K562 (cell line): ENCODE measurements around the gene PMPCA. TPM values are rescaled to one million over a fixed set of nuclear protein-coding genes. Genes with fewer than 3 reads are reported as not detected.

Source experiments
- CEBPB ChIP-seq: fragments of 450-650 bp; IDR thresholded peaks from 2 replicates; pipeline ENCODE4 v1.6.1; 2016; ENCODE audit warnings: missing genetic modification characterization, missing compliant biosample characterization
- FUS ChIP-seq: fragments of 200-400 bp; formaldehyde crosslinking; optimal IDR thresholded peaks from 2 replicates; pipeline ENCODE3; 2017; ENCODE audit warnings: low read depth, low read length
- MAFF ChIP-seq: IDR thresholded peaks from 2 replicates; pipeline ENCODE4 v1.6.1; 2012; ENCODE audit warnings: low read length, improper control_type of control experiment
- MBD2 ChIP-seq: sonication (generic); IDR thresholded peaks from 2 replicates; pipeline ENCODE4 v1.6.1; 2016; ENCODE audit warnings: low read depth, borderline replicate concordance
- MCM2 ChIP-seq: fragments of 450-650 bp; IDR thresholded peaks from 2 replicates; pipeline ENCODE4 v1.6.1; 2017; ENCODE audit warnings: low read depth, mild to moderate bottlenecking
- MCM3 ChIP-seq: fragments of 450-650 bp; IDR thresholded peaks from 2 replicates; pipeline ENCODE4 v1.6.1; 2016
- MEF2A ChIP-seq: IDR thresholded peaks from 2 replicates; pipeline ENCODE4 v1.6.1; 2011; ENCODE audit warnings: low read depth, mild to moderate bottlenecking, low read length, moderate library complexity; ENCODE audit not compliant: control insufficient read depth
- MXD1 ChIP-seq: fragments of 250-450 bp; sonication (Bioruptor Pico); IDR thresholded peaks from 2 replicates; pipeline ENCODE4 v1.8.0; 2021; ENCODE audit warnings: borderline replicate concordance, mild to moderate bottlenecking, moderate library complexity; ENCODE audit not compliant: poor library complexity, severe bottlenecking
- POLR2H ChIP-seq: IDR thresholded peaks from 2 replicates; pipeline ENCODE4 v1.6.1; 2016; ENCODE audit warnings: missing genetic modification characterization, low read depth, mild to moderate bottlenecking, control low read depth, missing compliant biosample characterization, moderate library complexity
- SMARCB1 ChIP-seq: IDR thresholded peaks from 2 replicates; pipeline ENCODE4 v1.6.1; 2011; ENCODE audit warnings: improper control_type of control experiment, low read depth; ENCODE audit not compliant: insufficient read length
- SMC3 ChIP-seq: conservative IDR thresholded peaks from 2 replicates; pipeline ENCODE4 v1.6.1; 2011; ENCODE audit warnings: low read depth, low read length, improper control_type of control experiment; ENCODE audit not compliant: insufficient read depth
- SP2 ChIP-seq: IDR thresholded peaks from 2 replicates; pipeline ENCODE4 v1.6.1; 2011; ENCODE audit warnings: mild to moderate bottlenecking, low read depth, low read length, moderate library complexity; ENCODE audit not compliant: poor library complexity, severe bottlenecking; ENCODE audit errors: extremely low read depth
- ZBTB9 ChIP-seq: fragments of 450-650 bp; formaldehyde crosslinking; IDR thresholded peaks from 2 replicates; pipeline ENCODE4 v1.4.0; 2020; ENCODE audit warnings: mild to moderate bottlenecking, moderate library complexity
- polyA plus RNA-seq, 8 experiments: library from polyadenylated mRNA; depleted of rRNA in 4 of 8; stranded (reverse) in 5 of 8; unstranded in 3 of 8; fragments of >200 nt; fragmentation: Nextera tagmentation in 2 of 8; fragmentation: Illumina TruSeq in 1 of 8; extraction: Ambion mirVana in 2 of 8; extraction: Trizol in 1 of 8; gene quantifications; 2 replicates each; pipeline versions ENCODE4 v1.2.1 to v1.2.3, GENCODE V29; 2011 to 2014; ENCODE audit warnings: inconsistent platforms in 1 of 8, missing spikeins in 1 of 8
- total RNA-seq, 7 experiments: library from RNA; depleted of rRNA in 6 of 7; stranded (reverse); fragments of >200 nt in 6 of 7; fragmentation: Illumina TruSeq in 2 of 7; extraction: Trizol in 2 of 7; gene quantifications; 2 replicates each; pipeline versions ENCODE4 v1.2.1 to v1.2.3, GENCODE V29; 2011 to 2021; ENCODE audit warnings: low replicate concordance in 1 of 7
- TF ChIP-seq, protein P1 (sequence below): fragments of 250-450 bp; sonication (Bioruptor Pico); IDR thresholded peaks from 2 replicates; pipeline ENCODE4 v1.8.0; 2022; ENCODE audit warnings: inconsistent platforms
- TF ChIP-seq, protein P2 (sequence below): fragments of 250-450 bp; sonication (Bioruptor Pico); IDR thresholded peaks from 2 replicates; pipeline ENCODE4 v1.9.0; 2021; ENCODE audit warnings: mild to moderate bottlenecking, inconsistent platforms

PMPCA gene
- total and polyA plus RNA-seq, 9 of the 15 experiments (the other 6 are each of a cell fraction or from before 2014, with no cell fraction given) = 23.9 to 143 (median 86.6) TPM

DNA sequence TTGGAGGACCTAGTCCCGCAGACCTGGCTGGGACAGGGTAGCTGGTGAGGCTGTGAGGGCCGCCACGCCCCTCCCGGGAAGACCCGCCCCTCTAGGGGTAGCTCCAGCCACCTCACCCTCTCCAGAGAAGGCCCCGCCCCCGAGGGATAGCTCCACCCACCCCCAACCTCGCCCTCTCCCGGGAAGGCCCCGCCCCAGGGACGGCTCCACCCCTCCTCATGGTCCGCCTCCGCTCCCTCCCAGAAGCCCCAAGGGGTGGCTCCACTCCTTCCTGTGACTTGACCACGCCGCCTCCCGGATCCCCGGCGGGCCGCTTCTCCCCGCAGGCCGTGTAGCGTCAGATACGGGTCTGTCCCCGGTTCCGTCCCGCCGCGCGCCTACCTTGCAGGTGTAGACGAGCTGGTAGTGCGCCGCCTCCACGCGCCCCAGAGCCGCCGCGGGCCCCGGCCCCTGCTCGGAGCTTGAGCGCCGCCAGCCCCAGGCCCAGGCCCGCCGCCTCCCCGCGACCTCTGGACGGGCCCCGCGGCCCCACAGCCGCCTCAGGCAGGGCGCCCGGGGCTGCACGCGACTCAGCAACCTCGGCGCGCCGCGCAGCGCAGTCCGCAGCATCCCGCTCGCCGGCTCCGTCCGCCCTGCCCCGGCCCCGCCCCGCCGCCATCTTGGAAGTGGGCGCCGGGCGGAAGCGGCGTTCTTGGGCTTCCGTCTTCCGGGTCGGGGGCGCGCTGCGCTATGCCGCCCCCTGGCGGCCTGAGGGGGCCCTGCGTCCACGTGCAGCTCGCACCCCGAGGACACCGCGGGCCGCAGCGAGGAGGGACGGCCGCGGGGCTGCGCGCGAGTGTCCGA is 47.1 kb upstream of the PMPCA start, which contains the start of gene DNLZ (continued):
- TF ChIP-seq SP2 (peak; percentile 48), MAFF (no peak), MCM2 (no peak), SMARCB1 (no peak), MBD2 (peak; percentile 57; the same call in 1 of the 2 replicates), MXD1 (CRISPR knock-in tag) (peak; percentile 56), MEF2A (0 out of 2 replicates have a peak, but pooled peaks have one; percentile 53), FUS (peak; percentile 97), SMC3 (peak; percentile 50; the same call in 1 of the 2 replicates), MCM3 (no peak), CEBPB (tag) (no peak), ZBTB9 (CRISPR knock-in tag) (peak; percentile 65; the same call in 1 of the 2 replicates), POLR2H (tag) (peak; percentile 75)
- TF ChIP-seq, protein P1, sequence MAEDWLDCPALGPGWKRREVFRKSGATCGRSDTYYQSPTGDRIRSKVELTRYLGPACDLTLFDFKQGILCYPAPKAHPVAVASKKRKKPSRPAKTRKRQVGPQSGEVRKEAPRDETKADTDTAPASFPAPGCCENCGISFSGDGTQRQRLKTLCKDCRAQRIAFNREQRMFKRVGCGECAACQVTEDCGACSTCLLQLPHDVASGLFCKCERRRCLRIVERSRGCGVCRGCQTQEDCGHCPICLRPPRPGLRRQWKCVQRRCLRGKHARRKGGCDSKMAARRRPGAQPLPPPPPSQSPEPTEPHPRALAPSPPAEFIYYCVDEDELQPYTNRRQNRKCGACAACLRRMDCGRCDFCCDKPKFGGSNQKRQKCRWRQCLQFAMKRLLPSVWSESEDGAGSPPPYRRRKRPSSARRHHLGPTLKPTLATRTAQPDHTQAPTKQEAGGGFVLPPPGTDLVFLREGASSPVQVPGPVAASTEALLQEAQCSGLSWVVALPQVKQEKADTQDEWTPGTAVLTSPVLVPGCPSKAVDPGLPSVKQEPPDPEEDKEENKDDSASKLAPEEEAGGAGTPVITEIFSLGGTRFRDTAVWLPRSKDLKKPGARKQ (CRISPR knock-in tag) = no peak
- TF ChIP-seq, protein P2, sequence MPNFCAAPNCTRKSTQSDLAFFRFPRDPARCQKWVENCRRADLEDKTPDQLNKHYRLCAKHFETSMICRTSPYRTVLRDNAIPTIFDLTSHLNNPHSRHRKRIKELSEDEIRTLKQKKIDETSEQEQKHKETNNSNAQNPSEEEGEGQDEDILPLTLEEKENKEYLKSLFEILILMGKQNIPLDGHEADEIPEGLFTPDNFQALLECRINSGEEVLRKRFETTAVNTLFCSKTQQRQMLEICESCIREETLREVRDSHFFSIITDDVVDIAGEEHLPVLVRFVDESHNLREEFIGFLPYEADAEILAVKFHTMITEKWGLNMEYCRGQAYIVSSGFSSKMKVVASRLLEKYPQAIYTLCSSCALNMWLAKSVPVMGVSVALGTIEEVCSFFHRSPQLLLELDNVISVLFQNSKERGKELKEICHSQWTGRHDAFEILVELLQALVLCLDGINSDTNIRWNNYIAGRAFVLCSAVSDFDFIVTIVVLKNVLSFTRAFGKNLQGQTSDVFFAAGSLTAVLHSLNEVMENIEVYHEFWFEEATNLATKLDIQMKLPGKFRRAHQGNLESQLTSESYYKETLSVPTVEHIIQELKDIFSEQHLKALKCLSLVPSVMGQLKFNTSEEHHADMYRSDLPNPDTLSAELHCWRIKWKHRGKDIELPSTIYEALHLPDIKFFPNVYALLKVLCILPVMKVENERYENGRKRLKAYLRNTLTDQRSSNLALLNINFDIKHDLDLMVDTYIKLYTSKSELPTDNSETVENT (CRISPR knock-in tag) = peak; percentile 53
